Urothelium cell line (cell line): ENCODE results near the gene OXA1L.
A peak's percentile ranks its signal among the peaks of the same experiment; 100 is the strongest.
"Not testable (repeated sequence)": the region's sequence is repeated elsewhere in the genome, so short reads cannot be mapped to it uniquely, and the experiment has no call there.

ENCODE experiments used
- DNase-seq: peaks from one replicate; pipeline ENCODE4 v3.0.0; 2011; ENCODE audit warnings: low spot score, mixed read lengths
- FAIRE-seq: peaks from 2 replicates; lab custom pipeline; 2011; peaks lifted over from hg19 to GRCh38; lab: Jason Lieb, UNC

OXA1L gene

DNA sequence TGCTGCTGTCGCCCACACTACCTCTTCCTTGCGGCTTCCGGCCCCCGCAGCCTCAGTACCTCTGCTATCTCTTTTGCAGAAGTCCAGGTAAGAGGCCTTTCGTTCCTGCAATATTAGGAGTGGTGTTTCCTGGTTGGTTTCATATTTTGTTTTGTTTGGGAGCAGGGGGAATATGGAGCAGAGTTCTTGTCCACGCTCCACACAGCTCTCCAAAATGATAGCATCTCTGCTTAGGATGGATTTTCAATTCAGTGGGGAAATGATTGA is 768 bp downstream of the OXA1L start:
- FAIRE-seq (no peak), DNase-seq (no peak)

- DNase-seq (no peak), FAIRE-seq (no peak)
Measured at GRCh38 chr14:22768947-22769346, 2.5 kb downstream of the OXA1L start.

- DNase-seq (no peak), FAIRE-seq (no peak)
Measured at GRCh38 chr14:22769369-22769768, 2.9 kb downstream of the OXA1L start.

DNA sequence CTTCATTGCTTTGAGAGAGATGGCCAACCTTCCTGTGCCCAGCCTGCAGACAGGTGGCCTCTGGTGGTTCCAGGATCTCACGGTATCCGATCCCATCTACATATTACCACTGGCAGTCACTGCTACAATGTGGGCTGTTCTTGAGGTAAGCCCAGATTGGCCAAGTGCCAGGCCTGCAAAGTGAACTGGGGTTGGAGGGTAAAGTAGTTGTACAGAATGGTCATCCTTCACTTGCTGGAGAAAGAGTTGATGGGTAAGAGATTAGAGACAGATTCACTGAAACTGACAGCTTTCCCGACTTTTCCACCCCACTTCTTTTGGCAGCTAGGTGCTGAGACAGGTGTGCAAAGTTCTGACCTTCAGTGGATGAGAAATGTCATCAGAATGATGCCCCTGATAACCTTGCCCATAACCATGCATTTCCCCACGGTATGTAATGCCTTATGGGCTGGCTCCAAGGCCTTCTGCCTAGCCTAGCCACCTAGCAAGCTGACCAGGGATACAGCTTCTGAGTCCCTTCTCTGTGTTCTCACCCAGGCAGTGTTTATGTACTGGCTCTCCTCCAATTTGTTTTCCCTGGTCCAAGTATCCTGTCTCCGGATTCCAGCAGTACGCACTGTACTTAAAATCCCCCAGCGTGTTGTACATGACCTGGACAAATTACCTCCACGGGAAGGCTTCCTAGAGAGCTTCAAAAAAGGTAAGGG is 4.1 kb downstream of the OXA1L start:
- DNase-seq (no peak), FAIRE-seq (no peak)

DNA sequence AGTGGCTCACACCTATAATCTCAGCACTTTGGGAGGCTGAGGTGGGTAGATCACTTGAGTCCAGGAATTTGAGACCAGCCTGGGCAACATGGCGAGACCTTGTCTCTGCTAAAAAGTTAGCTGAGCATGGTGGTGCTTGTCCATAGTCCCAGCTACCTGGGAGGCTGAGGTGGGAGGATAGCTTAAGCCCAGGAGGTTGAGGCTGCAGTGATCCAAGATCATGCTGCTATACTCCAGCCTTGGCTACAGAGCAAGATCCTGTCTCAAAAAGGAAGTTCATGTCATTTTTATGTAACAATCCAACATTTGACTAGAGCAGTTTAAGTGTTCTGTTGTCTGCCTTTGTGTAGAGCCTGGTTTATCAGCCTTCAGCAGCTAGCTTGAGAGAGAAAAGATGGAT is 6.2 kb downstream of the OXA1L start:
- FAIRE-seq (no peak), DNase-seq (no peak)

GRCh38 chr14:22773162-22774010 is 6.9 kb downstream of the OXA1L start:
- no peak for FAIRE-seq
- DNase-seq: no peak

DNA sequence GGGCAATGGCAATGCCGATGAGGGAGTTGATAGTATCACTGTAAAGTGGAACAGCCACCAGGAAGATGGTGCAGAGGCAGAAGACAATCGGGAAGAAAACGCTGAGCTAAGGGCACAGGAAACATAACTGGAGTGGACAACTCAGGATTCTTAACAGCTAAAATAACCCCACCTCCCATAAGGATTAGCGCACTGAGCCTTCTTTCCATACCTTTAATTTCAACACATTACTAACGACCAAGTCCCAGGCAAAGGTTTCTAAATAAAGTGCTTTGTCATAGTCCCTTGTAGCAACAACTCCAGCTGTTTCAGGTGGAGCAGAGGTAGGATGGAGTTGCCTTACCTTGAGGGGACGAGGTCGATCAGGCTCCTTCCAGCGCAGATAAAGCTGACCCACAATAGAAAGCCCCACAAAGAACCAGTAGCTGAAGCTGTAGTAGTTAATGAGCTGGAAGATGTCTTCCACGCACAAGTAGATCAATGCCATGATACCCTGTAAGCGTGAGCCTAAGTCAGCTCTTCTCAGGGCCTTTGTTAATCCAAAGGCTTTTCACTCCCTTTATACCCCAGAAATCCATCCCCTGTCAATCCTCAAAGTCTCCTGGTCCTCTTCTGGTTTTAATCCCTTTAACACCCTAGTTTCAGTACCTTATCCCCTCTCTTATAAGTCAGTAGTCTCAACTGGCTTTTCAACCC is 7.7 kb downstream of the OXA1L start:
- DNase-seq (no peak), FAIRE-seq (no peak)

- FAIRE-seq: no peak
- no peak for DNase-seq
Measured at GRCh38 chr14:22776215-22776614, 9.7 kb downstream of the OXA1L start.

- DNase-seq, FAIRE-seq: not testable (repeated sequence)
Measured at GRCh38 chr14:22776849-22777248, 10.4 kb downstream of the OXA1L start.

DNA sequence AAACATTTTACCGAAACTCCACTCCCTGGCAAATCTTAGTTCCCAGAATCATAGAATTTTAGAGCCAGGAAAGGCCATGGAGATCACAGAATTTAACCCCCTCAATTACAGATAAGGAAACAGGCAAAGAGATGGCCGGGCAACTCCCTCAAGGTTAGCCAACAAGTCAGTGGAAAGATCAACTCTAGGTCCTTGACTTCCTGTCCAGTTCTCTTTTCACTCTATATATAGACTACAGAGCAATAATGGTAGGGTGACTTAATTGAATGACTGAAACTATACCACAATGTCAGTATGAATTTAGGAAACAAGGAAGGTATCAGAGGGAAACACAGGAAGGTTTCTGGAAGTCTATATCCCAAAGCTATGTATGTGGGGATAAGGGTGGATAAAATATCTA is 11.6 kb downstream of the OXA1L start:
- no peak for FAIRE-seq
- no peak for DNase-seq

GRCh38 chr14:22780105-22780679 is 13.7 kb downstream of the OXA1L start:
- DNase-seq: no peak
- FAIRE-seq: no peak

DNA sequence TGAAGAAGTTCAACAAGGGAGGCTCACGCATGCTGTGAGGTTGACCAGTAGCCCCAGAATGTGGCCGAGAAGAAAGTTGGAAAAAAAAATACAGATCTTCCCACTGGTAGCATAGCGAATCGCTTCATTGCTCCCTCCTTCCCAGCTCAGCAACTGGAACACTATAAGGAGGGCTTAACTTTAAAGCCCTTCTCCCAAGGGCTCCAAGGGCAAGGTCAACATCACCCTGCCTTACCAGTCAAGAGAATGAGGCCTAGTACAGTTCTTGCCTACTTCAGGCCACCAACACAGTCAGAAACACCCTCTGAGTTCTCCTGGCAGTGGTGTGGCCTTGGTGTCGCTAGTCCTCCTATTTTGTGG is 14.4 kb downstream of the OXA1L start:
- DNase-seq: no peak
- no peak for FAIRE-seq

- DNase-seq (no peak), FAIRE-seq (no peak)
Measured at GRCh38 chr14:22781301-22781991, 15.0 kb downstream of the OXA1L start.

GRCh38 chr14:22786685-22787084 is 20.2 kb downstream of the OXA1L start:
- FAIRE-seq: no peak

GRCh38 chr14:22791301-22791700 is 24.8 kb downstream of the OXA1L start:
- DNase-seq (peak; percentile 40), FAIRE-seq (no peak)

More at GRCh38 chr14:22786685-22787084, 20.2 kb downstream of the OXA1L start:
- DNase-seq: no peak

DNA sequence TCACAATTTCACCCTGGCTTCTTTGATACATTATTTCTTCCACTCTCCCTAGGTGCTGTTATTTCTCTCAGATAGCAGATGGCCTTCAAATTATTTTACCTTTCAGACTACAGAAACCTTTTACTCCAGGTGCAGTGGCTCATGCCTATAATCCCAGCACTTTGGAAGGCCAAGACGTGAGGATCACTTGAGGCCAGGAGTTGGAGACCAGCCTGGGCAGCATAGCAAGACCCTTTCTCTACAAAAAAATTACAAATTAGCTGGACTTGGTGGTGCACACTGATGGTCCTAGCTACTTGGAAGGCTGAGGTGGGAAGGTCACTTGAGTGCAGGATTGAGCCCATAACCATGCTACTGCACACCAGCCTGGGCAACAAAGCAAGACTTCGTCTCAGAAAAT is 25.7 kb downstream of the OXA1L start:
- FAIRE-seq (no peak), DNase-seq (no peak)

- DNase-seq, FAIRE-seq: not testable (repeated sequence)
Measured at GRCh38 chr14:22793550-22793949, 27.1 kb downstream of the OXA1L start.

- no peak for FAIRE-seq
- no peak for DNase-seq
Measured at GRCh38 chr14:22793976-22794375, 27.5 kb downstream of the OXA1L start.

- DNase-seq: no peak
- no peak for FAIRE-seq
Measured at GRCh38 chr14:22794551-22794951, 28.1 kb downstream of the OXA1L start.

- FAIRE-seq (no peak), DNase-seq (no peak)
Measured at GRCh38 chr14:22796087-22796707, 29.7 kb downstream of the OXA1L start.
